T47D (cell line): ENCODE results near the gene TASOR2.

Experiments
- DNase-seq, 2 experiments: peaks; one replicate each; pipeline versions ENCODE4 v3.0.0 to v3.0.0-alpha.2; 2011 to 2012; ENCODE audit warnings: low read depth in 1 of 2, low spot score in 1 of 2
- JUND ChIP-seq: IDR thresholded peaks from 2 replicates; pipeline ENCODE4 v1.6.1; 2012; ENCODE audit warnings: low read depth
- in situ Hi-C: cut with HindIII; loops from 2 replicates; pipeline ENCODE4 v1.10.0; 2016; ENCODE audit warnings: low sequenced_read_pairs, low pct_unique_long_range_greater_than_20kb

The TASOR2 gene

GRCh38 chr10:5684318-5684970, at the start of gene TASOR2:
TSS of gene TASOR2 (plus strand) at chr10:5684838. CDS start at chr10:5720643, 35,805 bp downstream.
- in situ Hi-C loops: no loop called here
- TF ChIP-seq JUND: no peak
- DNase-seq: peak; percentile 94 to 100

- DNase-seq: no peak
- no peak for TF ChIP-seq JUND
- in situ Hi-C loops: no loop called here
These were observed 49.7 kb upstream of the TASOR2 start for GRCh38 chr10:5634918-5635317.

GRCh38 chr10:5638494-5638893, 46.1 kb upstream of the TASOR2 start:
- in situ Hi-C loops: no loop called here
- TF ChIP-seq JUND: no peak
- no peak for DNase-seq

GRCh38 chr10:5639066-5639465, 45.6 kb upstream of the TASOR2 start:
- in situ Hi-C loops: no loop called here
- no peak for TF ChIP-seq JUND

GRCh38 chr10:5640036-5640435, 44.6 kb upstream of the TASOR2 start:
- in situ Hi-C loops: no loop called here
- no peak for DNase-seq
- no peak for TF ChIP-seq JUND

More at GRCh38 chr10:5639066-5639465, 45.6 kb upstream of the TASOR2 start:
- DNase-seq: no peak

GRCh38 chr10:5640501-5640900, 44.1 kb upstream of the TASOR2 start:
- in situ Hi-C loops: no loop called here
- no peak for TF ChIP-seq JUND
- DNase-seq: no peak

- in situ Hi-C loops: no loop called here
- DNase-seq: no peak
- TF ChIP-seq JUND: no peak
These were observed 43.1 kb upstream of the TASOR2 start for GRCh38 chr10:5641501-5641900.

GRCh38 chr10:5643346-5644067, 41.1 kb upstream of the TASOR2 start:
- TF ChIP-seq JUND: no peak
- in situ Hi-C loops: no loop called here
- DNase-seq: no peak

GRCh38 chr10:5644930-5645329, 39.7 kb upstream of the TASOR2 start:
- no peak for TF ChIP-seq JUND
- no peak for DNase-seq
- in situ Hi-C loops: no loop called here

GRCh38 chr10:5645375-5645774, 39.3 kb upstream of the TASOR2 start:
- TF ChIP-seq JUND: no peak
- DNase-seq: peak; percentile 63 to 78
- in situ Hi-C loops: no loop called here

- in situ Hi-C loops: no loop called here
- no peak for DNase-seq
- TF ChIP-seq JUND: no peak
These were observed 38.6 kb upstream of the TASOR2 start for GRCh38 chr10:5645944-5646617.

- in situ Hi-C loops: no loop called here
- TF ChIP-seq JUND: no peak
- peak in 1 of 2 experiments; percentile 18 for DNase-seq
These were observed 37.0 kb upstream of the TASOR2 start for GRCh38 chr10:5647507-5648240.
